Activated CD4-positive, CD25-positive, alpha-beta regulatory T cell treated with anti-CD3 and anti-CD28 coated beads, Interleukin-2, amount 50 U/mL, for 24 hours (primary cell): ENCODE measurements around the gene METTL15.
"Not testable (repeated sequence)": the region's sequence is repeated elsewhere in the genome, so short reads cannot be mapped to it uniquely, and the experiment has no call there.

ENCODE experiments used
- ATAC-seq, 2 donors: fragments of 150-1000 bp; cut with Tn5 transposase; one replicate each; pipeline ENCODE4 v1.10.0; 2021; ENCODE audit warnings: mild to moderate bottlenecking in 1 of 2, moderate library complexity in 1 of 2

METTL15 gene

DNA sequence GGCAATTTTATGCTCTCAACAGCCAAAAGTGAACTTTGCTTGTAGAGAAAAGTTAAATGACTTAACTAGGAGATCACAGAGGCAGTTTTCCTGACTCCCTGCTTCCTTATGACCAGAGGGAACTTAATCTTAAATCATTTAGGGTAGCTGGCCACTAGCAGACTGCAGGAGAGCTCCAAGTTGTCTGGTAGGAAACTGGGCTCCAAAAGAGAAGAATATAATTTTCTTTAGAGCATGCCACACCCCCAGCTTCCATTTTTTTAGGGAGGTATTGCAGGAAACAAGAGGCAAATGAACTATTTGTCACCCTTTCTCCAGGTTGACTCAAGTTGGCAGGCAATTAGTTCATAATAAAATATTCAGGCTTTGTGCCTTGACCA lies 2.6 kb downstream of the METTL15 start:
- ATAC-seq = no peak

- no peak for ATAC-seq
Measured at GRCh38 chr11:28114116-28114515, 5.9 kb downstream of the METTL15 start.

- no peak for ATAC-seq
Measured at GRCh38 chr11:28114731-28115130, 6.5 kb downstream of the METTL15 start.

DNA sequence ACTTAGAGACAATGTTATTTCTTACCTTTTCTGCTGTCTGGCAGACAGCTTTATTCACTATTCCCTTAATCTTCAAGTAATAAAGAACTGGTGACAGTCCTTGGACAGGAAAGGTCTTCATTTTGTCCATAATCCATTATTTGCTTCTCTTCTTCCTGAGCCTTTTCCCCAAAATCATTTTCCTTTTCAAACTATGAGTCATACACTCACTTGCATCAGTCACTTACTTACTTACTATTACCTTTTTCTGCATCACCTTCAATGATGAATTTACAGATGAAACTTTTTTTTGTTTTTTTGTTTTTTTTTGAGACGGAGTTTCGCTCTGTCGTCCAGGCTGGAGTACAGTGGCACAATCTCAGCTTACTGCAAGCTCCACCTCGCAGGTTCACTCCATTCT lies 9.5 kb downstream of the METTL15 start:
- ATAC-seq = no peak

GRCh38 chr11:28123151-28123581 lies 15.0 kb downstream of the METTL15 start:
- no peak for ATAC-seq

GRCh38 chr11:28132548-28132947 lies 24.4 kb downstream of the METTL15 start:
- no peak for ATAC-seq

- no peak for ATAC-seq
Measured at GRCh38 chr11:28133146-28133545, 25.0 kb downstream of the METTL15 start.

- ATAC-seq = not testable (repeated sequence)
Measured at GRCh38 chr11:28136157-28136556, 28.0 kb downstream of the METTL15 start.

- ATAC-seq = no peak
Measured at GRCh38 chr11:28137366-28137765, 29.2 kb downstream of the METTL15 start.

DNA sequence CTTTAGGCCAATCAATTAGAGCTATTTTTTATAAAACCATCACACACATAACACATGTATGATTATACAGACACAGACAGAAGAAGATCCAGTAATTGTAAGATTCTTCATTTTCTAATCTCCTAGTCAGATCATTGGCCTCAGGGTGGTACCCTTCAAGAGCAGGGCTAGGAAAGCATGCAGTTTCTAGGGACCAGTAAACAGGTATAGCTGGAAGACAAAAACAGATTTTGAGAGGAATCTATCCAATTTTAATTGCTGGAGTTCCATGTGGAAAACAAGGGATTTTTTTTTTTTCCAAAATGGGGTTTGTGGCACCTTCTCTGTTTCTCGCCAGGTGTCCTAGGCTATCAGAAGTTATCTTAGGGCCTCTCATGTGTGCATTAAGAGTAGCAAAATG lies 29.6 kb downstream of the METTL15 start:
- ATAC-seq = no peak

DNA sequence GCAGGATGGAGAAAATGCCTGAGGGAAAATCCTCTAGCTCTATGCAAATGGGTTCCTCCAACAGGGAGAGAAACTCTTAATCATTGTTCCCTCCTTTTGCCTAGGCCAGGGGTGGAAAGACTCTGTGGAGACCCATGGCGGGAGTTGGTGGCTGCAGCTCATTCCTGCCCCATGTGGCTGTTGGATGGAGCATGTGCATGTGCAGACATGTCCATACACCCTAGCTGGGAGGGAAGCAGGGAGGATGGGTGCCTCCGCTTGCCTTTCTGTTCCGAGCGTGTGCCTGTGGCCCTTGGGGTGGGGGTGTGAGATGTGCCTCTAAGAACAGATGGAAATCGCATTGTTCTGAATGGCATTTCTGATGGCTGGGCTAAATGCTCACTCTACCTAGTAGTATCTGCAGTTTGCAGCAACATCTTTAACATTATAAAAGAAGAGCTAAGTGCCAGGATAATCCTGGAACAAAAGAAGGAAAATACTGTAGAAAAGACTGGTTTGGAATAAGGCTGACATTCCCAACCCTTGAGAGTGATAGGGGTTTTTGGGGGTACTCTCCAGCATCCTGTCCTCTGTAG lies 31.7 kb downstream of the METTL15 start:
- no peak for ATAC-seq

GRCh38 chr11:28140689-28141455 lies 32.7 kb downstream of the METTL15 start:
- ATAC-seq = no peak

DNA sequence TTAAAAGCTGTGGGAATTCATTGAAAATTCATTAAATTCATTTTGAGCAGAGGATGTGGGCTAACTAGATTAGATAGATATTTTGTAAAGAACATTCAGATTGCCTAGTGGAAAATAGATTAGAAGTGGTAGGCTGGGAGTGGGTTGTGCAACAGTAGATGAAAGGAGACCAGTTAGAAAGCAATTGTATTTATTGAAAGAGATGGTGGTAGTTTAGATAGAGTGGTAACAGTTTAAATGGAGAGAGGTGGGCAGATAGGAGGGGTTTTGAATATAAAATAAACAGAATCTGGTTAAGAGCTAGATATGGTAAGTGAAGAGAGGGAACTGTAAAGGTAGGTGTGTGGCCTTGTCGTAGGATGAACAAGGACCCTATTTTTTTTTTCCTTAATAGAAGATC lies 34.5 kb downstream of the METTL15 start:
- no peak for ATAC-seq

- no peak for ATAC-seq
Measured at GRCh38 chr11:28144808-28145207, 36.6 kb downstream of the METTL15 start.

DNA sequence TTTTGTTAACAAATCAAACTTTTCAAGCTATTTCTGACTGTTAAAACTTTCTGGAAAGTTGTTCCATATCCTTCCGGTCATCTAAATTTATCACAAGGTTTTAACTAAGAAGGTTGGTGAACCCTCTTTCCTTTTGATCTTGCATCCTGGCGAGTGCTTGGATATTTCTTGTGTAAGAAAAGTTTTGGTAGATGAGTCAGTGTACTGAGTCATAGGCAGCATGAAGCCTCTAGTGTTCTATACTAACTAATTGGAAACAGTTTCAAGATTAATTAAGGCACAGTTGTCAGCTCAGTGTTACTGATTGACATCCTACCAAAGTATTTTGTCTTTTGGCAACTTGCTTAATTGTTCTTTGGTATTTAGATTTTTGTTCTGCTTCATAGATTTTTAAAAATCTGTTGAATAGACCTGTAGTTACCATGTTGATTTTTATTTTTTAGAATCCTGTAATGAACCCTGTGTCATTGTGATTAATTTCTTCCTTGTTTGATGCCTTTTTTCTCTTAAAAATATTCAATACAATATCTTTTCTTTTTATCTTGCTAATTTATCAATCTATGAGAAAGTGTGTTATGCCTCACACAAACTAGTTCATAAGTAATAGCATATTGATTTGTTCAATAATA lies 38.0 kb downstream of the METTL15 start:
- no peak for ATAC-seq

- no peak for ATAC-seq
Measured at GRCh38 chr11:28152743-28153142, 44.6 kb downstream of the METTL15 start.

DNA sequence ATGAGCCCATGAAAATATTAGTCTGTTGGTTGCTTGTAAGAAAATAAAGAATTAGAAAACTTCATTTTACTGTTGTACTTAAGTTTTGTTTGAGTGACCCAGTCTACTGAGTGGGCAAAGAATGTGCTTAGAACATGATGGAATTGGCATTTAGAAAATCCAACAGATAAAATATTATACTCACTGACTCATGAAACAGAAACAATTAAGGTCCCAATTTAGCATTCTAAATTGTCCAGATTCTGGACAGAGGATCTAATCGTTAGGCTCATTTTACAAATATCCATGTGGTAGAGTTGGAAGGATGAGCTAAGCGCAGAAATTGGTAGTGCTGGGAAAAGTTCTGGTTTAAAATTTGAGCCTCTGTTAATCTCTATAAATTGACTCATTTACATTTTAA lies 45.4 kb downstream of the METTL15 start:
- ATAC-seq = no peak

GRCh38 chr11:28168718-28169117 lies 60.5 kb downstream of the METTL15 start:
- ATAC-seq = no peak

- no peak for ATAC-seq
Measured at GRCh38 chr11:28169816-28170215, 61.6 kb downstream of the METTL15 start.

- ATAC-seq = no peak
Measured at GRCh38 chr11:28170759-28171158, 62.6 kb downstream of the METTL15 start.

DNA sequence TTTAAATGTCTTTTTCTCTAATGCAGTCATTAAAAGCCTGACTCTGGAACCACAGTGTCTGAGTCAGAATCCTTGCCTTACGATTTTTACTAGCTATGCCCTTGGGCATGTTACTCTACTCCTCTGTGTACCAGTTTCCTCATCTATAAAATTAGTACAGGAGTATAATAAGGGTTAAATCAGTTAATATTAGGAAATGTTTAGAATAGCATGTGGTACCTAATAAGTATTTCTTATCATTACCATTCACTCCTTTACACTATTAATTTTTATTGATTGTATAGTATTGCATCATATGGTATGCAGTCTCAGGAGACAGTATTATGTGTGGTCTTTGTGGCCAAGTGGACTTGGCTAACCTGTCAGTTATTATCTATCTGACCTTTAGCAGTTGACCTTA lies 68.2 kb downstream of the METTL15 start:
- no peak for ATAC-seq

- ATAC-seq = no peak
Measured at GRCh38 chr11:28195449-28195848, 87.3 kb downstream of the METTL15 start.

- no peak for ATAC-seq
Measured at GRCh38 chr11:28209906-28210305, 101.7 kb downstream of the METTL15 start.

- not testable (repeated sequence) for ATAC-seq
Measured at GRCh38 chr11:28222063-28222462, 113.9 kb downstream of the METTL15 start.
